ENCODE results near the gene CATSPER2.
"Not testable (repeated sequence)": the region's sequence is repeated elsewhere in the genome, so short reads cannot be mapped to it uniquely, and the experiment has no call there.

The CATSPER2 gene

DNA sequence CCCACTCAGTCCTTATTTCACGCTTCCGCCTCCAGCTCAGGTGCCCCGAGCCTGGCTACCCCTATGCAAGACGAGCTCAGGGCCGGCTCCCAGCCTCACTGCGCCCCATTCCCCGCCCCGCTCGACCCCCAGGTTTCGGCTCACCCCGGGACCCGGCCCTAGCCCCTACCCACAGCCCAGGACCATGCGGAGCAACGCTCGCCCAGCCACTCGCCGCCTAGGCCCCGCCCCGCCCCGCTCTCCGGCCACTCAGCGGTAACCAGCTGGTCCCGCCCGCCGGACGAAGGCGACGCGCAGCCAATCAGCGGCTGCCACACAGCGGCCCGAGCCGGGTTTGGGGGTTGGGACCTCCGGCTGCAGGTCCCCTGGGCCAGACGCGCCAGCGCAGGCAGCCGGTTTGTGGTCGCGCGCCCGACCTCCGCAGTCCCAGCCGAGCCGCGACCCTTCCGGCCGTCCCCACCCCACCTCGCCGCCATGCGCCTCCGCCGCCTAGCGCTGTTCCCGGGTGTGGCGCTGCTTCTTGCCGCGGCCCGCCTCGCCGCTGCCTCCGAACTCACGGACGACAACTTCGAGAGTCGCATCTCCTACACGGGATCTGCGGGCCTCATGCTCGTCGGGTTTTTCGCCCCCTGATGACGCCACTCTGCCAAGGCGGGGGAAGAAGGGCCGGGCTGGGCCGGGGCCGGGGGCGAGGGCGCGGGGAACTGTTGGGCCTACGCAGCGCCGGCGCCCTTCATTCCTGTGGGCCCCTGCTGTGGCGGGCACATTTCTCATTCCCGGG, at the start of gene CATSPER2:
CATSPER2 (minus strand) TSS at position 196 of the 781 bp plus-strand sequence. CDS start 783 bp downstream, outside the sequence.
- no peak for DNase-seq (ENCODE audit: low read depth in 3 of 3, low spot score in 1 of 3)

DNA sequence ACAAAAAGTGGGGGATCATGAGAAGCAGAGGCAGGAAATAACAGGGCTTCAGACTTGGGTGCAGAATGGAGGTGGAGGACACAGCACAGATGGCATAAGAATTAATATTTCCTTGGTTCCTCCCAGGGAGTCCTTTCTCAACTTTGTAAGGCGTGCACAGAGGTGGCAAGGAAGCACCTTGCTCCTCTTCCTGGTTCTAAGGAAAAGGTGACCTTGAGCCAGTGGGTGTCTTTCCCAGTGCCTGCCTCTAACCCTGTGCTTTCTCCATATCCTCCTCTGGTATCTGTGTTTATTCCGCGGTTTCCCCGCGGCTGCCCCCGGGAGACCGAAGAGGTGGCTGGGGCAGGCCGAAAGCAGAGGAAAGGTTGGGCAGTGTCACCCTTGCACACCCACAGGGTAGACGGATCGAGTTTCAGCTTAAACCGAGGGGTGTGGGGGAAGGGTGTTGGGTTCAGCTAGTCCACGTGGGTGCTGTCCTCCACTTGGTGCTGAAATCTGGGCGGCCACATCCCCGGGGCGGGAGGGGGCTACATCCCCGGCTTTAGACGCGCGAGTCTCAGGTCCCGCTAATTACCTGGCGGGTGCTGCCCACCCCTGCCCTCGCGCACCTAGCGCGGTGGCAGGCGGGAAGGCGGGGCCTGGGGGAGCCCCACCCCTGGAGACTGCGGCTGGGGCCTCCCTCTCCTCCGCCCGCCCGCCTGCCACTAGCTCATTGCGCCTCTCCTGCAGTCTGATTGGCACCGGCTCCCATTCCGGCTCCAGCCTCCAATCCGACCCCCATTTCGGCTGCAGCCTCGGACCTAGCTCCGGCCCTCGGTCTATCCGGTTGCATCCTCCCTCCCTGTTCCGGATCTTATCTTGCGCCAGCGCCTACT, 44.7 kb upstream of the CATSPER2 start, which contains the start of gene CKMT1A:
CKMT1A (plus strand) TSS at position 712 of the 875 bp plus-strand sequence. CDS start 192 bp downstream, outside the sequence.
- not testable (repeated sequence) for DNase-seq (ENCODE audit: low read depth in 3 of 3, low spot score in 1 of 3)

DNA sequence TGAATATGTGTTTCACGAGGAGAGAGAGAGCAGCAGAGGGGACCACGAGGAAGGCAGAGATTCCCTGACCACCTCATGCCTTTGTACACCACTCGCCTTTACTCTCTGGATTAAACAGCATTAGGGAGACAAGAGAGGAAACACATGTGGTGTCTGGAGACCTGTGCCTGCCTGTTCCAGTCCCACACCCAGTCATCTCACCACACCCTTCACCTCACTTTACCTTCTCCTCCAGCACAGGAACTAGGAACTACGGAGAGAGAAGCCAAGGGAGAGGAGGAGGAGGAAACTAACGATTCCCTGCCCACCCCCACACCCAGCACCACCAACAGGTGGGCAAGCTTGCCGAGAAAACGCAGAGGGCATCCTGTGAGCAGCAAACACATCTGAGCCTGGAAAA, 44.0 kb upstream of the CATSPER2 start:
- not testable (repeated sequence) for DNase-seq (ENCODE audit: low read depth in 3 of 3, low spot score in 1 of 3)

DNA sequence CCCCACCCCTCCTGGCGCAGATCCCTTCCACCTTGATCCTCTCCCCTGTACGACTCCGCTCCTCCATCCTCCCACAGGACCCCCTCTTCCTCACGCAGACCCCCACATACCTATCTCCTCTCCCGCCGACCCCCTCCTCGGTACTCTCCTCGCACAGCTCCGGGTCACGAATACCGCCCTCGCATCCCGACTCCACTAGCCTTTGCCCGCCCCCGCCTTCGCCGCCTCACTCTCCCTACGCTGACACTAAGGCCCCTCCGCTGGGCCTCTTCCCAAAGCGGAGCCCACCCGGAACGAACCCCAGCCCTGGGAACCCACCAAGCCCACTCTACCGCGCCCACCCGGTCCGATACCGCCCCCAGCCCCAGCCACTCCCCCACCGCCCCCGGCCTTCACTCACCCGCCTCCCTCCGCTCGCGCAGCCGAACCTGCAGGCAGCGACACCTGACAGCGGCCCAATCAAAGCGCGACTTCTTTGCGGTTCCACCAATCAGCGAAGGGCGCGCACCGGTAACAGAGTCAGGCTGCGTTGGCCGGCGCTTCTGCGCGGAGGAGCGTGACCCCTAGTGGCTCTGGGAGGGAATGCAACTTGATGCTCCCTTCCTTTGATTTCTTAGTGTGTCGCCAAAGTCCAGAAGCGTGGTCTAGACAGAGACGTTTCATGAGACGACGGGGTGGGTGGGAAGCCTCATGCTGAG, 41.1 kb upstream of the CATSPER2 start:
- DNase-seq (ENCODE audit: low read depth in 3 of 3, low spot score in 1 of 3), result not testable (repeated sequence)

DNA sequence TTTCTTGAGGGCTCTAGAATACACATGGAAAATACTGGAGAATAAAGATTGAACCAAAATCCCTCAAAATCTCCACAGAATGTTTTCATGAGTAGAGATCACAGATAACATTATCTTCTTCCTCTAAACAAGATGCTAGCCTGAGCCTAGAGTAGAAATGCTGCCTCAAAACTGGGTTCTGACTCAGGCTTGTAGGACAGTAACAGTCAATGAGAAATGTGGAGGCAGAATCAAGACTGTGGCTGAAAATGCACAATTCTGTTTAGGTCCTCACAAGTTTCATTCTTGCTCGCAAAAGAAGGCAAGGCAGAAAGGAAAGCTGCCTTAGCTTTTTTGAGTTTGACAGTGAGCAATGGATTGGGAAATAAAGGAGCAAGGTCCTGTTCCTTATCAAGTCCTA, 25.5 kb upstream of the CATSPER2 start:
- not testable (repeated sequence) for DNase-seq (ENCODE audit: low read depth in 3 of 3, low spot score in 1 of 3)

DNA sequence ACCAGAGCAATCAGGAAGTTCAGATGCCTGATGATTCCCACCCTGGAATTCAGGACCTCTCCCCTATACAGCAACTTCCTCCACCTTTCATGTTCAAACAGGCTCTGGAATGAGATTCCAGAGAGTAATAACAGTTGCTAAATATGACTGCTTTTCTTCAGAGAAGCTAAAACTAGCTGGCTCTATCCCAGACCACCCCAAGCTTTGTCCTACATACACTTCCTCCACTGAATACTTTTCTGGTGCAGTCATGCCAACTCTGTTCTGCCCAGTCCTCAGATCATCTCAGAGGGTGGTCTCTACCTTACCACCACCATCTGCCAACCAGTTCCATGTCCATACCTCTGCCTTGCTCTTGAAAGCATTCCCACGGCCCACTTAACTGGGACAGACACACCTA, 17.5 kb upstream of the CATSPER2 start:
- DNase-seq (ENCODE audit: low read depth in 3 of 3, low spot score in 1 of 3), result not testable (repeated sequence)

DNA sequence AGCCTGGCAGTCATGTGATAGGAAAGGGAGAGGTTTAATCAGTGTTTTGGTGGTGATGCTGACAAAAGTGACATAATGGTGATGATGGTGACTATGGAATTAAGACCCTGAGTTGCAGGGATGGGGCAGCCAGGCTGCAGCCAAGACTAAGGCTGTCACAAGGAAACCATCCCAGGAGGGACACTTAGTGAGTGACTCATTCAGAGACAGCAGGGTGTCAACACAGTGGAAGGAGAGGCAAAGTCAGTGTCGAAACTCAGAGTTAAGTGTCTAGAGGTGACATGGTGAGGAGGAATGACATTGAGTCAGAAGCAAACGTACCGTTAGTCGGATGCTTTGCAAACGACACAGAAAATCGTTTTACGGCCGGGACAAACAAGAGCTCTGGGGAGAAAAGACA, 14.7 kb upstream of the CATSPER2 start:
- not testable (repeated sequence) for DNase-seq (ENCODE audit: low read depth in 3 of 3, low spot score in 1 of 3)

DNA sequence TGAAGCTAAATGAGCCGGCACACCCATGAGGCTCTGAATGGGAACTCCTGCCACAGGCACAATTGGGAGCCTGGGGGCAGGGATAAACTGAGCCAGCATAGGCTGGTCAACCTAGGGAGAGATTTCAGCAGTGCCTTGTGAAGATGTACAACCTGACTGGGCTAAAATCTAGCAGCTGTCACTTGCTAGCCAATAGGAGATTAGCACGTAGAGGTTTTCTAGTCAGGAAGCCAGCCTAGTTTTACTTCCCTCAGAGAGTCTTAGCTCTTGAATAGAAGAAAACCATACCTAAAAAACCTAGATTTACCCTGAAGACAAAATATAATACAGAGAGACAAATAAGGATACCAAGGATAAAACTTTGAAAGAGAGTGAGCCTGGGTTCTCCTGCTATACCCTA, 13.6 kb upstream of the CATSPER2 start:
- DNase-seq (ENCODE audit: low read depth in 3 of 3, low spot score in 1 of 3), result not testable (repeated sequence)

DNA sequence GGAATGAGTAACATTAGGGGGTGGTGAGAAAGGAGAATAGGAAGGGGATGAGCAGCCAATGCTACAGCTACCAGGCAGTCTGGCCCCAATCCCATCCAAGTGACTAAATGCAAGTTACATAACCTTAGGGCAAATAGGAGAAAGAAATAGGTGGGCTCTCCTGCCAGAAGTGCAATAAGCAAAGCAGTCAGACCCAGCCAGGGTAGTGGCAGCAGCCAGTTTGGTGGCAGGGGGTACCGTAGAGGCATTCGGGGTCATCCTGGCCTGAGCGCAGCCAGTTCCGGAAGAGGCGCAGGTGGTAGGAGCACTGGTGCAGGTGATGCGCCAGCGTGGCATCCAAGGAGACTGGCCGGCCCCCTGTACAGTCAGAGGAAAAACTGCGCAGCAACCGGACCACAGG, 11.1 kb upstream of the CATSPER2 start:
- DNase-seq (ENCODE audit: low read depth in 3 of 3, low spot score in 1 of 3), result not testable (repeated sequence)

DNA sequence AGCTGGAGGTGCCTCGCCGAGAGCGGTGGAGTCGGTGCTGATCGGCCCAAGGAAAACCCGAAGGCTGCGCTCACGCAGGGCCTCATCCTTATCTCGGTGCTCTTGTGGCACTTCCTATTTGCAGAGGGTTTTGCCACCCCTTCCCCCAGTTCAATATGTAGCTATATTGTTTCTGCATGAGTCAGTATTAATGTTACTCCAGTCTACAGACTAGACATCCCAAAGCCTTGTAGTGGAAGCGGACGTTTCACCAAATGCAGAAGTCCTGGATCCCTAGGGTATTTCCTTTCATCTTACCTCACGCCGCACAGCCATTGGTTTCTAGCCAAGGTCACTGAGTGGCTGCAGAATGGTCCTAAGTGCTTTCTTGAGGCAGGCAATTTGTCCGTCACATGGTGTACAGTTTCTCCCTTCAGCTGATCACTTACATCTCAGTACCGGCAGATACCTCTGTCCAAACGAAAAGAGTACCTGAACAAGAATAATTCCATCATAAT, 834 bp upstream of the CATSPER2 start:
- not testable (repeated sequence) for DNase-seq (ENCODE audit: low read depth in 3 of 3, low spot score in 1 of 3)

DNA sequence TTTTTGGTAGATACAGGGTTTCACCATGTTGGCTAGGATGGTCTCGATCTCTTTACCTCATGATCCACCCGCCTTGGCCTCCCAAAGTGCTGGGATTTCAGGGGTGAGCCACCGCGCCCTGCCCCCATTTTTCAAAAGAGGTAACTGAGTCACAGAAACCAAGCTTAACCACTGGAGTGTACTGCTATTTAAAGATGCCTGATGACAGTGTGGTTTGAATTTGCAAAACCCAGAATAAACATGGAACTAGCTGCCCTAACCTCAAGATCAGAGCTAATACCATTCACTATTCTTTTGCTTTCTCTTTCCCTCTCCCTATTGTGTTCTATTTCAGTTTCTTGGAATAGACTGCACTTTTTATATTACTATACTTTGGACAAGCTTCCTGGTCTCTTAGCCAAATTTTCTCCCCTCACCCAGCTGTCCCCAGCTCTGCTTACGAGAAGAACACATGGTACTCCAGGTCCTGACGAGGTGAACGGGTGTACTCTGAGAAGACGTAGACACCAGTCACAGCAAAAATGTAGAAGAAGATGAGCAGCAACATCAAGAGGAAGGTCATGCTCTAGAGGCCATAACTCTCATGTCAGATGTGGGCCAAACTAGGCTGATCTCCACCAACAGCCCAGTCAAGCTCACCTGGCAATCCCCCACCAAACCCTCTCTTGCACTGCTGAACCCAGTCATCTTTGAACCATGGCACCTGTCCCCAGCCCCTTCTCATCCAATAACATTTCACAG, 10.0 kb downstream of the CATSPER2 start:
- DNase-seq (ENCODE audit: low read depth in 3 of 3, low spot score in 1 of 3), result not testable (repeated sequence)

DNA sequence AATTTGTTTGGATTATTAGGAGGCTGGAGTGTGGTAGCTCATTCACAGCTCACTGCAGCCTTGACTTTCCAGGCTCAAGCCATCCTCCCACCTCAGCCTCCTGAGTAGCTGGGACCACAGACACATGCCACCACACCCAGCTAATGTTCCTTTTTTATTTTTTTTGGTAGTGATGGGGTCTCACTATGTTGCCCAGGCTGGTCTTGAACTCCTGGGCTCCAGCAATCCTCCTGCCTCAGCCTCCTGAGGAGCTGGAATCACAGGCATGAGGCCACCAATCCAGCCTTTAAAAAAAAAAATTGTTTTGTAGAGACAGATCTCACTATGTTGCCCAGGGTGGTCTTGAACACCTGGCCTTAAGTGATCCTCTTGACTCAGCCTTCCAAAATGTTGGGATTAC, 21.7 kb downstream of the CATSPER2 start:
- DNase-seq (ENCODE audit: low read depth in 3 of 3, low spot score in 1 of 3), result not testable (repeated sequence)

DNA sequence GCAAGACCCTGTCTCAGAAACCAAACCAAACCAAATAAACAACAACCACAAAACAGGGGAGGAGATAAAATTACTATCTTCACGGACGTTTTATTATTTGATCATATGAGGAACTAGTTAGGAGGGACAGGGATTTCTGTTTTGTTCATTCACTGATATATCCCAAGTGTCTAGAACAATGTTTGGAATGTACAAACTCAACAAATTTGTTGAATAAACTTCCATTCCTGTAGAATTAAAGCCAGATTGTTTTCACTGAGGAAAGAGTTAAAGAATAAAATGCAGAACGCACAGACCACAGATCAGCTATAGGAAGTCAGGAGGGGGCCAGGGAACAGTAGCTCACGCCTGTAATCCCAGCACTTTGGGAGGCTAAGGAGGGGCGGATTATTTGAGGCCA, 23.5 kb downstream of the CATSPER2 start:
- no peak for DNase-seq (ENCODE audit: low read depth in 3 of 3, low spot score in 1 of 3)

DNA sequence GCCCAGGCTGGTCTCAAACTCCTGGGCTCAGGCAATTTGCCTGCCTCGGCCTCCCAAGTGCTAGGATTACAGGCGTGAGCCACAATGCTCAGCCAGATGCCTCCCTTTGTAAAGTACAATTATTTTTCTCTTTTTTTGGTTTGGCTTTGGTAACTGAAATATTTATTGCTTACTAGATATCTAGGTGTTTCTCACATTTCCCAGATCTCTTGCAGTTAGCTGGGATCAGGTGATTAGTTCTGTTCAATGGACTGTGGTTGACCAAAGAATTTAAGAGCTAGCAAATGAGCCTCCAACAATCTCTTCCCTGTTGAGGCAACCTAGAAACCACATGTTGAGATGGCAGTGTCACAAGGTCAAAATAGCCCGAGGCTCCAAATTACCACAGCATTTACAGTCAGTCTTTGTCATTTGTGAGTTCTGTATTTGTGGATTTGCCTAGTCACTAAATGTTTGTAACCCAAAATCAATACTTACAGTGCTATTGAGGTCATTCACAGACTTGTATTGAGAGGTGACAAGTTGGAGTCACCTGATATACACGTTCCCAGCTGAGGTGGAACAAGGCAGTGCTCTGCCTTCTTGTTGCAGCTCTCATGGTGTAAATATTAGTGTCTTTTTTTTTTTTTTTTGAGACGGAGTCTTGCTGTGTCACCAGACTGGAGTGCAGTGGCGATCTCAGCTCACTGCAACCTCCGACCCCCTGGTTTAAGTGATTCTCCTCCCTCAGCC, 26.4 kb downstream of the CATSPER2 start:
- DNase-seq (ENCODE audit: low read depth in 3 of 3, low spot score in 1 of 3), result not testable (repeated sequence)

DNA sequence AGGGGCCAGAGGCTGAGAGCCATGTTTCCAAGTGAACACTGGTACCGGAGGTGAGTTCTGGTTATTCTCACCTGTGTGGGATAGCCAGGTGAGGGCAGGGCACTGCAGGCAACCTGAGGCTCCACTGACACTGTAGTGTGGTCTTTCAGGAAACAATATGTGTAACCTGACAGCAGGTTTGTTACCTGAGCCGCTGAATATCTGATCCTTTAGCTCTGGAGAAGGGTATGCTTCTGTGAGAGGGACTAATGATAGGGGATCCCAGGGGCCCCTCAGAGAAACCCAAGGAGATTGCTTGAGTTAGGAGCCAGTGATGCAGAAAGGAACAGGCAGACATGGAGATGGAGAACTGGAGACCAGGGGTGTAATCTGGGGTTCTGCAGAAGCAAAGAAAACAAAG, 29.9 kb downstream of the CATSPER2 start, which contains the start of gene STRC:
STRC (minus strand) TSS at position 101 of the 400 bp plus-strand sequence; CDS start at position 23, 78 bp downstream.
- not testable (repeated sequence) for DNase-seq (ENCODE audit: low read depth in 3 of 3, low spot score in 1 of 3)

DNA sequence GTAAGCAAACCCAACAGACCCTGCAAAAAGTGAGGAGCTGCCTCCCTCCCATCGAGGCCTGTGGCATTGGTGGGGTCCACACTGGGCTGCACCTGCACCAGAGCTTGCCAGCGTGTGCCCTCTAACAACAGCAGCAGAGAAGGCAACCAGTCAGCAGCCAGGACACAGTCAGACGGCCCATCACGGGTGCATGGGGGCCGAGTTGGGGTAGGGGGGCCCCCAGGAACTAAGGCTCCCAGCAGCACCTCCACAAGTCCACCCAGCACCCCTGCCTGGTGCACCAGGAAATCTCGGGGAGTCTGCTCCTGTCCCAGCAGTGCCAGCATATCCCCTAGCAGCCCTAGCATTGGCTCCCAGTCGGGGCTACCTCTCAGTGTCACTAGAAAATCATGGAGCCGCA, 30.9 kb downstream of the CATSPER2 start:
- not testable (repeated sequence) for DNase-seq (ENCODE audit: low read depth in 3 of 3, low spot score in 1 of 3)

DNA sequence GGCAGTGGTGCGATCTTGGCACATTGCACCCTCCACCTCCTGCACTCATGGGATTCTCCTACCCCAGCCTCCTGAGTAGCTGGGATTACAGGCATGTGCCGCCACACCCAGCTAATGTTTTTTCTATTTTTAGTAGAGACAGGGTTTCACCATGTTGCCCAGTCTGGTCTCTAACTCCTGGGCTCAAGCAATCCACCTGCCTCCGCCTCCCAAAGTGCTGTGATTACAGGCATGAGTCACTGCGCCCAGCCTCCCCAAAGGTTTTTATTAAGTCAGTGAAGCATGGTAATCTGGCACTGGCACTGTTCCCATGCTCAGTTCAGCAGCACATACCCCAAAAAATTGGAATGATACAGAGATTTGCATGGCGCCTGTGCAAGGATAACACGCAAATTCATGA, 46.4 kb downstream of the CATSPER2 start:
- not testable (repeated sequence) for DNase-seq (ENCODE audit: low read depth in 3 of 3, low spot score in 1 of 3)

DNA sequence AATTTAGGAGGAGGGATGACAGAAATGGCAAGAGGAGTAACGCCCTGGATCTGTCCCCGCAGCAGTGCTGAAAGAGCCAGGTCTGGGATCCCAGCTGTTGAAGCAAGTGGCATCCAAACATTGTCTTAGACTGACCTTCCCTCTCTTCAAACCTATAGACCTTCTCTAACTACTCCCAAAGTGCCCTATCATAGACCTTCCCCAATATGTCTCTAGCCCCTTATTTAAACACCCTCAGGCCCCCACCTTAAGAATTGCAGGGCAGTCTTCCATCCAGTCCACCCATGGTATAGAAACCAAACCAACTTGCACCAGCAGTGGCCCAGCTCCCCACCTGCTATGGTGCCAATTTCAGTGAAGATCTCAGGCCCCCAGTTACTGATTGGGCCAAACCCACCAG, 48.4 kb downstream of the CATSPER2 start:
- not testable (repeated sequence) for DNase-seq (ENCODE audit: low read depth in 3 of 3, low spot score in 1 of 3)

DNA sequence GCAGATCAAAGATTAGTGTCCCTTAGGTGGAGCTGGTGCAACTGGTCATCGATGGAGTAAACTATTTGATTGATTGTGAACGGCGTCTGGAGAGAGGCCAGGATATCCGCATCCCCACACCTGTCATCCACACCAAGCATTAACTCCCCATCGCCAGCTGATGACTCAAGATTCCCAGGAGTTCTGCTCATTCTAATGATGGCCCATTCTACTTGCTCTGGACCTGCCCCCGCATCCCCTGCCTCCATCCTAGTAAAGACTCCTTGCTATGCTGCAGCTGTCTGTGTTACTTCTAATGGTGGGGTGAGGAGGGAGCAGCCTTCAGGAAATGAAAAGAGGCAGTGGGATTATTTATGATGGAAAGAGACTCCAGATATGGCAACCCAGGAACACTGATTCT, 49.5 kb downstream of the CATSPER2 start:
- not testable (repeated sequence) for DNase-seq (ENCODE audit: low read depth in 3 of 3, low spot score in 1 of 3)

All from stimulated activated CD4-positive, alpha-beta T cell treated with anti-CD3 and anti-CD28 coated beads, TNF-alpha, amount 100 ng/mL, for 1 hour (primary cell).